Endothelial cell of umbilical vein (primary cell): ENCODE data around the gene BMPR1A. TPM values are rescaled to one million over a fixed set of nuclear protein-coding genes. Genes with fewer than 3 reads are reported as not detected.

ENCODE experiments used
- BruUV-seq: library from RNA; stranded (reverse); fragments of 400-500 nt; replicated peaks from 2 replicates; lab custom pipeline; 2021; lab: Mats Ljungman, UMichigan
- CTCF ChIA-PET: fragments of 300-600, 350-600 bp; sonication (Branson Sonifier 250); formaldehyde crosslinking; loops from one replicate; lab custom pipeline; 2021; ENCODE audit warnings: antibody characterized with exemption, inconsistent platforms; lab: Charles Lee
- POLR2A ChIA-PET: fragments of 300-600, 350-600 bp; sonication (Branson Sonifier 250); formaldehyde crosslinking; loops from one replicate; lab custom pipeline; 2021; ENCODE audit warnings: antibody characterized with exemption, inconsistent platforms; lab: Charles Lee
- DNase-seq: peaks from one replicate; pipeline ENCODE4 v3.0.0-alpha.2; 2011; ENCODE audit warnings: low read depth, low spot score
- FAIRE-seq: peaks from 2 replicates; lab custom pipeline; 2011; peaks lifted over from hg19 to GRCh38; lab: Jason Lieb, UNC
- H2AFZ ChIP-seq: 2 replicates; pipeline ENCODE4 v1.6.0; 2012; ENCODE audit warnings: low read depth, low read length, control low read depth, inconsistent platforms
- H3K27ac ChIP-seq: 2 replicates; pipeline ENCODE4 v1.5.1; 2011; ENCODE audit warnings: low read depth, mild to moderate bottlenecking, control low read depth, low read length, moderate library complexity; ENCODE audit not compliant: insufficient read depth
- H3K27me3 ChIP-seq, 2 experiments: 2 replicates each; pipeline versions ENCODE4 v1.6.0 to v1.6.1; 2011; ENCODE audit warnings: low read length in 2 of 2, mixed read lengths in 1 of 2; ENCODE audit not compliant: control insufficient read depth in 2 of 2, insufficient read depth in 2 of 2
- H3K36me3 ChIP-seq, 2 experiments: 2 replicates in 1 of 2; 3 replicates in 1 of 2; pipeline ENCODE4 v1.5.1; 2011; ENCODE audit warnings: low read length in 2 of 2, mild to moderate bottlenecking in 1 of 2, moderate library complexity in 1 of 2; ENCODE audit not compliant: control insufficient read depth in 2 of 2, insufficient read depth in 2 of 2; ENCODE audit errors: extremely low read depth in 1 of 2
- H3K4me1 ChIP-seq: 3 replicates; pipeline ENCODE4 v1.5.1; 2011; ENCODE audit warnings: mild to moderate bottlenecking, low read length; ENCODE audit not compliant: control insufficient read depth, insufficient read depth; ENCODE audit errors: extremely low read depth
- H3K4me2 ChIP-seq: 2 replicates; pipeline ENCODE4 v1.6.1; 2011; ENCODE audit warnings: low read length, control low read depth, mixed read lengths; ENCODE audit not compliant: insufficient read depth
- H3K4me3 ChIP-seq, 3 experiments: fragments of 200-600 bp in 1 of 3; sonication (generic), shearing (Covaris generic) in 1 of 3; replicated peaks in 1 of 3; 2 replicates each; pipeline ENCODE4 v1.5.1; 2011 to 2016; ENCODE audit warnings: control low read depth in 3 of 3, low read length in 3 of 3, mild to moderate bottlenecking in 2 of 3, inconsistent platforms in 1 of 3, low read depth in 1 of 3, moderate library complexity in 1 of 3; ENCODE audit not compliant: insufficient read depth in 1 of 3
- H3K79me2 ChIP-seq: 2 replicates; pipeline ENCODE4 v1.6.0; 2012; ENCODE audit warnings: low read length, inconsistent platforms; ENCODE audit not compliant: control insufficient read depth, insufficient read depth
- H3K9ac ChIP-seq: replicated peaks from 2 replicates; pipeline ENCODE3; 2011; ENCODE audit warnings: low read length, control low read depth; ENCODE audit not compliant: insufficient read depth; ENCODE audit errors: extremely low read depth
- H3K9me1 ChIP-seq: replicated peaks from 3 replicates; pipeline ENCODE4 v1.6.0; 2011; ENCODE audit warnings: mild to moderate bottlenecking, low read length; ENCODE audit not compliant: control insufficient read depth, insufficient read depth; ENCODE audit errors: extremely low read depth
- H3K9me3 ChIP-seq: replicated peaks from 2 replicates; pipeline ENCODE4 v1.5.1; 2012; ENCODE audit warnings: low read length, inconsistent platforms; ENCODE audit not compliant: control insufficient read depth, insufficient read depth
- H4K20me1 ChIP-seq: replicated peaks from 2 replicates; pipeline ENCODE3; 2011; ENCODE audit warnings: mild to moderate bottlenecking, low read length; ENCODE audit not compliant: control insufficient read depth, insufficient read depth; ENCODE audit errors: extremely low read depth
- EZH2 ChIP-seq: IDR thresholded peaks from 2 replicates; pipeline ENCODE4 v1.6.1; 2012; ENCODE audit warnings: borderline replicate concordance, low read depth, mild to moderate bottlenecking, moderate library complexity, low read length, inconsistent platforms; ENCODE audit not compliant: severe bottlenecking
- FOS ChIP-seq: IDR thresholded peaks from 2 replicates; pipeline ENCODE4 v1.6.1; 2011; ENCODE audit warnings: mild to moderate bottlenecking, low read length, moderate library complexity, borderline replicate concordance; ENCODE audit not compliant: insufficient read depth
- GATA2 ChIP-seq: IDR thresholded peaks from 2 replicates; pipeline ENCODE4 v1.7.0; 2011; ENCODE audit warnings: low read depth, mild to moderate bottlenecking, moderate library complexity, mixed read lengths, low read length; ENCODE audit not compliant: insufficient read length, insufficient read depth
- JUN ChIP-seq: IDR thresholded peaks from 2 replicates; pipeline ENCODE4 v1.6.1; 2011; ENCODE audit warnings: borderline replicate concordance, low read depth; ENCODE audit not compliant: insufficient read length, insufficient read depth
- MYC ChIP-seq: IDR thresholded peaks from one replicate; pipeline ENCODE4 v1.6.1; 2011; ENCODE audit warnings: mild to moderate bottlenecking, low read depth, low read length
- POLR2A ChIP-seq: IDR thresholded peaks from 2 replicates; pipeline ENCODE4 v1.6.1; 2012; ENCODE audit warnings: low read depth, mild to moderate bottlenecking, control low read depth, low read length
- POLR2AphosphoS5 ChIP-seq: IDR thresholded peaks from 2 replicates; pipeline ENCODE4 v1.6.1; 2012; ENCODE audit warnings: low read depth, mild to moderate bottlenecking, control low read depth, low read length, moderate library complexity; ENCODE audit not compliant: insufficient read depth
- dilution Hi-C: fragments of 300-500 bp; cut with MboI; formaldehyde crosslinking; loops from one replicate; pipeline ENCODE4 v1.15.0; 2019; ENCODE audit warnings: low sequenced_read_pairs; ENCODE audit not compliant: extremely low pct_ligation_motif_present
- intact Hi-C: fragments of 100-400 bp; cut with micrococcal nuclease; formaldehyde crosslinking; loops from one replicate; pipeline ENCODE4 v1.10.0; 2022
- polyA plus RNA-seq, 4 experiments: library from polyadenylated mRNA; depleted of rRNA in 3 of 4; stranded (reverse) in 3 of 4; unstranded in 1 of 4; fragments of >200 nt; gene quantifications; 2 replicates each; pipeline versions ENCODE4 v1.2.1 to v1.2.3, GENCODE V29; 2011 to 2012; ENCODE audit warnings: missing spikeins in 1 of 4
- total RNA-seq: library from RNA; stranded (reverse); gene quantifications from 2 replicates; pipeline ENCODE4 v1.2.3, GENCODE V29; 2021
- TF ChIP-seq, protein P1 (sequence below), 2 donors: IDR thresholded peaks; 1 replicate in 1 of 2; 2 replicates in 1 of 2; pipeline ENCODE4 v1.5.1; 2011; ENCODE audit warnings: low read length in 2 of 2, mild to moderate bottlenecking in 2 of 2, moderate library complexity in 2 of 2, control low read depth in 1 of 2, inconsistent platforms in 1 of 2, low read depth in 1 of 2; ENCODE audit not compliant: insufficient read depth in 1 of 2; ENCODE audit errors: extremely low read depth in 1 of 2
- TF ChIP-seq, protein P2 (sequence below): IDR thresholded peaks from 2 replicates; pipeline ENCODE4 v1.6.1; 2011; ENCODE audit not compliant: insufficient read depth, insufficient read length

BMPR1A gene
- total and polyA plus RNA-seq, 2 donors (not counting 3 experiments of a cell fraction or from before 2014, with no cell fraction given), result not detected

DNA sequence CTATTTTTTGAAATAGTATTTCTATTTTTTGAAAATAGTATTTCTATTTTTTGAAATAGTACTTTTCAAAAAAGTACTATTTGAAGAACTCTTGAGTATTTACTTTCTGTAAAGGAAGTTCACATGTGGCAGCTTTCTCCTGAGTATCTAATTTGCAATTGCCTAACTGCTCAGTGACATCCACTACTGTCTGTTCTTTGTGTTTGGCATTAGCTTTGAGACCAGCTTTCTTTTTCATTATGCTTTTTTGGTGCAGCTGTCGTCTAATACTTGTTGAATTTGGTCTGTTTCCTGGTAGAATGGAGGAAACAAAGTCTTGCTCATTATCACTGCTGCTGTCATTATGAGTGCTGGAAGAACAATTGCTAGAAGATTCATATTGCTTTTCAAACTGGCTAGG is 99.1 kb downstream of the BMPR1A start:
- FAIRE-seq (no peak), DNase-seq (no peak)
- H3K36me3 ChIP-seq, result no peaks in the 10 kb centered on the region
- BruUV-seq, result no TSS peak
- H4K20me1 ChIP-seq, result no peaks in the 10 kb centered on the region
- H2AFZ ChIP-seq, result no peak overlapping the region
- peaks cover 21 to 46% of the 10 kb centered on the region in 2 experiments for H3K27me3 ChIP-seq
- no peak for TF ChIP-seq MYC
- TF ChIP-seq, protein P1, sequence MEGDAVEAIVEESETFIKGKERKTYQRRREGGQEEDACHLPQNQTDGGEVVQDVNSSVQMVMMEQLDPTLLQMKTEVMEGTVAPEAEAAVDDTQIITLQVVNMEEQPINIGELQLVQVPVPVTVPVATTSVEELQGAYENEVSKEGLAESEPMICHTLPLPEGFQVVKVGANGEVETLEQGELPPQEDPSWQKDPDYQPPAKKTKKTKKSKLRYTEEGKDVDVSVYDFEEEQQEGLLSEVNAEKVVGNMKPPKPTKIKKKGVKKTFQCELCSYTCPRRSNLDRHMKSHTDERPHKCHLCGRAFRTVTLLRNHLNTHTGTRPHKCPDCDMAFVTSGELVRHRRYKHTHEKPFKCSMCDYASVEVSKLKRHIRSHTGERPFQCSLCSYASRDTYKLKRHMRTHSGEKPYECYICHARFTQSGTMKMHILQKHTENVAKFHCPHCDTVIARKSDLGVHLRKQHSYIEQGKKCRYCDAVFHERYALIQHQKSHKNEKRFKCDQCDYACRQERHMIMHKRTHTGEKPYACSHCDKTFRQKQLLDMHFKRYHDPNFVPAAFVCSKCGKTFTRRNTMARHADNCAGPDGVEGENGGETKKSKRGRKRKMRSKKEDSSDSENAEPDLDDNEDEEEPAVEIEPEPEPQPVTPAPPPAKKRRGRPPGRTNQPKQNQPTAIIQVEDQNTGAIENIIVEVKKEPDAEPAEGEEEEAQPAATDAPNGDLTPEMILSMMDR (IDR thresholded peaks at IDR 0.05; ENCODE audit: extremely low read depth in 1 of 2, insufficient read depth in 1 of 2, low read depth in 1 of 2, low read length in 2 of 2), result no peak
- TF ChIP-seq POLR2A, result no peak
- no peak for TF ChIP-seq FOS
- no peak for TF ChIP-seq POLR2AphosphoS5
- TF ChIP-seq EZH2, result no peak
- no peak for TF ChIP-seq JUN
- TF ChIP-seq GATA2, result no peak
- TF ChIP-seq, protein P2, sequence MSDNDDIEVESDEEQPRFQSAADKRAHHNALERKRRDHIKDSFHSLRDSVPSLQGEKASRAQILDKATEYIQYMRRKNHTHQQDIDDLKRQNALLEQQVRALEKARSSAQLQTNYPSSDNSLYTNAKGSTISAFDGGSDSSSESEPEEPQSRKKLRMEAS, result no peak
- H3K4me3 ChIP-seq, result no peak overlapping the region
- POLR2A ChIA-PET, result no interaction called here
- H3K4me2 ChIP-seq, result no peak overlapping the region
- intact Hi-C loops, result no loop called here
- no peaks in the 10 kb centered on the region for H3K4me1 ChIP-seq
- no peak overlapping the region for H3K9ac ChIP-seq
- H3K9me3 ChIP-seq, result no peaks in the 10 kb centered on the region
- no peaks in the 10 kb centered on the region for H3K9me1 ChIP-seq
- dilution Hi-C loops, result no loop called here
- no peak overlapping the region for H3K27ac ChIP-seq
- no peaks in the 10 kb centered on the region for H3K79me2 ChIP-seq
- CTCF ChIA-PET, result no interaction called here
